Left ventricle myocardium superior (tissue), 1 donor: Measurements from ENCODE around the gene SEC24C. TPM values are rescaled to one million over a fixed set of nuclear protein-coding genes. Genes with fewer than 3 reads are reported as not detected.
"Not testable (repeated sequence)": the region's sequence is repeated elsewhere in the genome, so short reads cannot be mapped to it uniquely, and the experiment has no call there.

ENCODE experiments used
- ATAC-seq: fragments of 200-7000 bp; cut with Tn5 transposase; one replicate; pipeline ENCODE4 v1.9.1; 2020; ENCODE audit warnings: mild to moderate bottlenecking, moderate library complexity
- DNase-seq: peaks from one replicate; pipeline ENCODE4 v3.0.0-alpha.2; 2020
- intact Hi-C: fragments of 100-400 bp; cut with micrococcal nuclease; formaldehyde crosslinking; loops from one replicate; pipeline ENCODE4 v1.11.0; 2022
- total RNA-seq: library from RNA; stranded (reverse); fragmentation: NEBNext Ultra II Directional; extraction: Animal tissue kit (Norgen Biotek cat#: 25700); gene quantifications from one replicate; pipeline ENCODE4 v1.2.1, GENCODE V29; 2021
- donor health status: DM: no; HTN: yes; CAD: no; lungs with severe emphysema.

The SEC24C gene
- total RNA-seq, 1 donor from 2014 or later, result 50.5 TPM

DNA sequence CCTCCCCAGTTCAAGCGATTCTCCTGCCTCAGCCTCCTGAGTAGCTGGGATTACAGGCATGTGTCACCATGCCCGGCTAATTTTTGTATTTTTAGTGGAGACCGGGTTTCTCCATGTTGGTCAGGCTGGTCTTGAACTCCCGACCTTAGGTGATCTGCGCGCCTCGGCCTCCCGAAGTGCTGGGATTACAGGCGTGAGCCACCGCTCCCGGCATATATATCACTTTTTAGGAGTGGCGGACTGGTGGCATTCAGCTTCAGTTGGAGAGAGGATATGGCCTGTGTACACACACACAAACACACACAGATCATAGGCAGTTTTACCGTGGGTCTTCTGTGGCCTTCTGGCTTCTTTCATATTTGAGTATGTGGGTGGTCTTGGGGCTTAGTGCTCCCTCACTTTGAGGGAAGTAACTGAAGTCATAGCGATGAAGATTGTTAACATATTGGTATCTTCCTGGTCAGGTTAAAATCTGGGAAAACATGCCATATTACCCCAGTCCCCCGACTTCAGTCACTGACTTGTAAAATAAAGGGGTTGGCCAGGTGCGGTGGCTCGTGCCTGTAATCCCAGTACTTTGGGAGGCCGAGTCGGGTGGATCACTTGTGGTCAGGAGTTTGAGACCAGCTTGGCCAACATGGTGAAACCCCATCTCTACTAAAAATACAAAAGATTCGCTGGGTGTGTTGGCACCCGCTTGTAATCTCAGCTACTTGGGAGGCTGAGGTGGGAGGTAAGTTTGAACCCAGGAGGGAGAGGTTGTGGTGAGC lies 43.0 kb downstream of the SEC24C start:
- ATAC-seq, intact Hi-C loops, DNase-seq: not testable (repeated sequence)

DNA sequence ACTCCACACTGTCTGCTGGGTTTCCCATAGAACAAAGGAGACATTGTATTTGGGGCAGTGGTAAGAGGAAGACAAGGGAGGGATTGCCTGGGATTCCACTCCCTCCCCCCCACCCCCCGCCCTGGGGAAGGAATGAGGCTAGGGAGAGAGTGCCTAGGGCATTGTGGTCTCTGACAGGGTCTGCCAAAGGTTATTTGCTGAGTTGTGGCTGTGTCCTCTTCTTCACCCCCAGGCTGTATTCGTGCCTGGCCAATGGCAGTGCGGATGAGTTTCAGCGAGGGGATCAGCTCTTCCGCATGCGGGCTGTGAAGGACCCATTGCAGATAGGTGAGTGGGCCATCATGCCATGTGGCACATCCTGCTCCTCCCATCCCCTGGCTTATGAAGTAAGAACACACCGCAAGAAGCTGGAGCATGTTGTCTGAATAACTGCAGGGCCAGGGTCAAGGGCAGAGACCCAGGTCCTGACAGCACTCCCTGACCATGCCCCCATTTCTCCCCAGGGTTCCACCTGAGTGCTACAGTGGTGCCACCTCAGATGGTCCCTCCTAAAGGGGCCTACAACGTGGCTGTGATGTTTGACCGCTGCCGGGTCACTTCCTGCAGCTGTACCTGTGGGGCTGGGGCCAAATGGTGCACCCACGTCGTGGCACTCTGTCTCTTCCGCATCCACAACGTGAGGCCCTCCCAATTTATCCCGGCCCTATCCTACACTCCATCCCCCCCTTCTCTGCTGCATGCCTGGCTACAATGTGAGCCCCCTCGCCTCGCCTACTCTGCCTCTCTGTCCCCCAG lies 44.9 kb downstream of the SEC24C start:
- no peak for ATAC-seq
- DNase-seq, result no peak
- intact Hi-C loops, result no loop called here

DNA sequence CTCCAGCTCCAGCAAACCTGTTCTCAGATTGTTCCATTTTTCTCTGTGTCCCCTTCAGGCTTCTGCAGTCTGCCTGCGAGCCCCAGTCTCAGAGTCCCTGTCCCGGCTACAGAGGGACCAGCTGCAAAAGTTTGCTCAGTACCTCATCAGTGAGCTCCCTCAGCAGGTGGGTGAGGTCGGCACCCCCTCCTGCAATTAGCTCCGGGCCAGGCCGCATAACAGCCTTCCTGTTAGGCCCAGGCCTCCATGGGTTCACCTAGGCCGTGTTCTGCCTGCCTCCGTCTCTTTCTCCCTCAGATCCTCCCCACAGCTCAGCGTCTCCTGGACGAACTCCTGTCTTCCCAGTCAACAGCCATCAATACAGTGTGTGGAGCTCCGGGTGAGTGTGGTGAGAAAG lies 45.5 kb downstream of the SEC24C start:
- no peak for DNase-seq
- intact Hi-C loops, result no loop called here
- ATAC-seq, result no peak

DNA sequence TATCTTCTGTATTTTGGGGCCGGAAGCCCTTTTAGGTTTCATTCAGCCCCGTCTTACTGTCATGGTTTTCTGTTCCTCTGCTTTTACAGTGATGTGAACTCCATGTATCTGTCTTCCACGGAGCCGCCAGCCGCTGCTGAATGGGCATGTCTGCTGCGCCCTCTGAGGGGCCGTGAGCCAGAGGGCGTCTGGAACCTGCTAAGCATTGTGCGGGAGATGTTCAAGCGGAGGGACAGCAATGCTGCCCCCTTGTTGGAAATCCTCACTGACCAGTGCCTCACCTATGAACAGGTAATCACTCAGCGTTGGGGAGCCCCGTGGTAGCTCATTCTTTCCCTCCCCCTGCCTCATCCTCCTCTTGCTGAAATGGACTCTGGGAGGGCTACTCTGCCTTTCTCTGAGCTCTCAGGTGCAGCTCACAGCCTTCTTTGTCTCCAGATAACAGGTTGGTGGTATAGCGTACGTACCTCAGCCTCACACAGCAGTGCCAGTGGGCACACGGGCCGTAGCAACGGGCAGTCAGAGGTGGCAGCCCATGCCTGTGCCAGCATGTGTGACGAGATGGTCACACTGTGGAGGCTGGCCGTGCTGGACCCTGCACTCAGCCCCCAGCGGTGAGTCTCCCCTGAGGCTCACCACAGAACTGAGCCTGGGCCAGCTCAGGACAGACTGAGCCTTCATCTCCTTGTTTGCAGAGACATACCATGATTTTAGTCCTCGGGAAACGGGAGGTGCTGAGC lies 46.9 kb downstream of the SEC24C start:
- intact Hi-C loops, result no loop called here
- DNase-seq (no peak), ATAC-seq (no peak)

DNA sequence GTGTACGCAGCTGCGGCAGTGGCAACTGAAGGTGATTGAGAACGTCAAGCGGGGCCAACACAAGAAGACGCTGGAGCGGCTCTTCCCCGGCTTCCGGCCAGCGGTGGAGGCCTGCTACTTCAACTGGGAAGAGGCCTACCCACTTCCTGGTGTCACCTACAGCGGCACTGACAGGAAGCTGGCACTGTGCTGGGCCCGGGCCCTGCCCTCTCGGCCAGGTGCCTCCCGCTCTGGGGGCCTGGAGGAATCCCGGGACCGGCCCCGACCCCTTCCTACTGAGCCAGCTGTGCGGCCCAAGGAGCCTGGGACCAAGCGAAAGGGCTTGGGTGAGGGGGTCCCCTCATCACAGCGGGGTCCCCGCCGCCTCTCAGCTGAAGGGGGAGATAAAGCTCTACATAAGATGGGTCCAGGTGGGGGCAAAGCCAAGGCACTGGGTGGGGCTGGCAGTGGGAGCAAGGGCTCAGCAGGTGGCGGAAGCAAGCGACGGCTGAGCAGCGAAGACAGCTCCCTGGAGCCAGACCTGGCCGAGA lies 47.8 kb downstream of the SEC24C start:
- ATAC-seq, result no peak
- intact Hi-C loops, result no loop called here
- DNase-seq, result peak; percentile 22

DNA sequence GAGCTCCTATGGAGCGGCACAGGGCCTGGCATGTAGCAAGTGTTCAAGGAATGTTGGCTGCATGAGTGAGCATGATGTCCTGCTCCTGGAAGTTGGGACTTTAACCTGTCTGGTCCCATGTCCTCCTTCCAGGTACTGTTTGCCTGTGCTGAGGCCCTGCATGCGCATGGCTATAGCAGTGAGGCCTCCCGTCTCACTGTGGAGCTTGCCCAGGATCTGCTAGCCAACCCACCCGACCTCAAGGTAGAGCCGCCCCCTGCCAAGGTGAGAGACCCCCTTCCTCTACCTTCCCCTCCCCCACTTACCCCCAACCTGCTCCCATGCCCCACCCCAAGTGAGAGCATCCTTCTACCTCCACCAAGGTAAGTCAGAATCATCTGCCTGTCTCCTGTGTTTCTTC lies 49.3 kb downstream of the SEC24C start:
- DNase-seq (peak; percentile 7), ATAC-seq (no peak)
- intact Hi-C loops, result no loop called here

DNA sequence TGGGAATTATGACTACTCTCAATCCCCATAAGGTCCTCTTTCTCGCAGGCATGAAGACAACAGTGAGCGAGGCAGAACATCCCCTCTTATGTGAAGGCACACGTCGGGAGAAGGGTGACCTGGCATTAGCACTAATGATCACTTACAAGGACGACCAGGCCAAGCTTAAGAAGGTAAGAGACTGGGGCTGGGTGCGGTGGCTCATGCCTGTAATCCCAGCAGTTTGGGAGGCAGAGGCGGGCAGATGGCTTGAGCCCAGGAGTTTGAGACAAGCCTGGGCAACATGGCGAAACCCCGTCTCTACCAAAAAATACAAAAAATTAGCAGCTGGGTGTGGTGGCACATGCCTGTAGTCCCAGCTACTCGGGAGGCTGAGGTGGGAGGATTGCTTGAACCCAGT lies 51.3 kb downstream of the SEC24C start:
- DNase-seq, ATAC-seq, intact Hi-C loops: not testable (repeated sequence)

DNA sequence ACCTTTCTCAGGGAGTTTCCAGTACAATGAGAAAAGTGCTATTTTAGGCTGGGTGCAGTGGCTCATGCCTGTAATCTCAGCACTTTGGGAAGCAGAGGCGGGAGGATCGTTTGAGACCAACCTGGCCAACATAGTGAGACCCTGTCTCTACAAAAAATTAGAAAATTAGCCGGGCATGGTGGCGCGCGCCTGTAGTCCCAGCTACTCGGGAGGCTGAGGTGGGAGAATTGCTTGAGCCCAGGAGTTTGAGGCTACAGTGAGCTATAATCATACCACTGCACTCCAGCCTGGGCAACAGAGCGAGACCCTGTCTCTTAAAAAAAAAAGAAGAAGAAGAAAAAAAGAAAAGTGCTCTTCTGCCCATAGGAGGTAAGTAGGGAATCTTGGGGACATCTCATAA lies 51.9 kb downstream of the SEC24C start:
- intact Hi-C loops, ATAC-seq: not testable (repeated sequence)
- peak; percentile 5 for DNase-seq

DNA sequence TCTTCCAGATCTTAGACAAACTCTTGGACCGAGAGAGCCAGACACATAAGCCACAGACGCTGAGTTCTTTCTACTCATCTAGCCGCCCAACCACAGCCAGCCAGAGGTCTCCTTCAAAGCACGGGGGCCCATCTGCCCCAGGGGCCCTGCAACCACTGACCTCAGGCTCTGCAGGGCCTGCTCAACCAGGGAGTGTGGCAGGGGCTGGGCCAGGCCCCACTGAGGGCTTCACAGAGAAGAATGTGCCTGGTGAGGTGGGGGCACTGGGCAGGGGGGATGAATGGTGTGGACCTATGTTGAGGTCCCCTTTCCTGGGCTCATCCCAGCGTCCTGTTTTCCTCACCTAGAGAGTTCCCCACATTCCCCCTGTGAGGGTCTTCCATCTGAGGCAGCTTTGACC lies 52.6 kb downstream of the SEC24C start:
- peak; percentile 21 for DNase-seq
- ATAC-seq, result no peak
- intact Hi-C loops, result no loop called here

DNA sequence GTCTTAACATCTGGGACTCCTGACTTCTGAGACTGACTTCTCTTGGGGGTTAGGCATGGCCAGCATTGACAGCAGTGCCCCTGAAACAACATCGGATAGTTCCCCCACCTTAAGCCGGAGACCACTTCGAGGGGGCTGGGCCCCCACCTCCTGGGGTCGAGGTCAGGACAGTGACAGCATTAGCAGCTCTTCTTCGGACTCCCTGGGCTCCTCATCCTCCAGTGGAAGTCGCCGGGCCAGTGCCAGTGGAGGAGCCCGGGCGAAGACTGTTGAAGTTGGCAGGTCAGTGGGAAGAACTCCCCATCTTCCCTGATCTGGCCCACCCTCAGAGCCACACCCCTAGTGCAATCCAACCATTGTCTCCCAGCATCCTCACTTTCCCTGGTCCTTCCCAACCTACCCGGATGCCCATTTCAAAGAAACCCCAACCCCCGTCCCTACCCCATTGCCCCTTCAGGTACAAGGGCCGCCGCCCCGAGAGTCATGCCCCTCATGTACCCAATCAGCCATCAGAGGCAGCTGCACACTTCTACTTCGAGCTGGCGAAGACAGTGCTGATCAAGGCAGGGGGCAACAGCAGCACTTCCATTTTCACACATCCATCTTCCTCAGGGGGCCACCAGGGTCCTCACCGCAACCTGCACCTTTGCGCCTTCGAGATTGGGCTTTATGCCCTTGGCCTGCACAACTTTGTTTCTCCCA lies 53.3 kb downstream of the SEC24C start:
- intact Hi-C loops, result no loop called here
- ATAC-seq (no peak), DNase-seq (no peak)

DNA sequence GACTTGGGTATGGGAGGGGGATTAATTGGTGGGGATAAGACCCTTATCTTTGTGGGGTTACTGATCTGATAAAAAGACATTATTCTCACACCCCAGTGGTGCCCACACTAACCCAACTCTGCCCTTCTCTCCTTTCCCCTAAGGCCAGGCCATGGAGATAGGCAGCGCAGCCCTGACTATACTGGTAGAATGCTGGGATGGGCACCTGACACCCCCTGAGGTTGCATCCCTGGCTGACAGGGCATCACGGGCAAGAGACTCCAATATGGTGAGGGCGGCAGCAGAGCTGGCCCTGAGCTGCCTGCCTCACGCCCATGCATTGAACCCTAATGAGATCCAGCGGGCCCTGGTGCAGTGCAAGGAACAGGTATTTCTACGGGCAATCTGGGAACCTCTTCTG lies 53.9 kb downstream of the SEC24C start:
- intact Hi-C loops, result no loop called here
- no peak for ATAC-seq
- no peak for DNase-seq

DNA sequence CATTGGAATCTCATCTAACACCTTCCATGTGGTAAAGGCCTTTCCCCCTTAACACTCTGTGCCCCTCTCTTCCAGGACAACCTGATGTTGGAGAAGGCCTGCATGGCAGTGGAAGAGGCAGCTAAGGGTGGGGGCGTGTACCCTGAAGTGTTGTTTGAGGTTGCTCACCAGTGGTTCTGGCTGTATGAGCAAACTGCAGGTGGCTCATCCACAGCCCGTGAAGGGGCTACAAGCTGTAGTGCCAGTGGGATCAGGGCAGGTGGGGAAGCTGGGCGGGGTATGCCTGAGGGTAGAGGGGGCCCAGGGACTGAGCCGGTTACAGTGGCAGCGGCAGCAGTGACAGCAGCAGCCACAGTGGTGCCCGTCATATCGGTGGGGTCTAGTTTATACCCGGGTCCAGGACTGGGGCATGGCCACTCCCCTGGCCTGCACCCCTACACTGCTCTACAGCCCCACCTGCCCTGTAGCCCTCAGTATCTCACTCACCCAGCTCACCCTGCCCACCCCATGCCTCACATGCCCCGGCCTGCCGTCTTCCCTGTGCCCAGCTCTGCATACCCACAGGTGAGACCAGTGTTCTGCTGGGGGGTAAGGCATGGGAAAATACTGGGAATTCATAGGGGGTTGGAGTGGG lies 54.9 kb downstream of the SEC24C start:
- intact Hi-C loops, result no loop called here
- ATAC-seq (peak; percentile 18), DNase-seq (no peak)

DNA sequence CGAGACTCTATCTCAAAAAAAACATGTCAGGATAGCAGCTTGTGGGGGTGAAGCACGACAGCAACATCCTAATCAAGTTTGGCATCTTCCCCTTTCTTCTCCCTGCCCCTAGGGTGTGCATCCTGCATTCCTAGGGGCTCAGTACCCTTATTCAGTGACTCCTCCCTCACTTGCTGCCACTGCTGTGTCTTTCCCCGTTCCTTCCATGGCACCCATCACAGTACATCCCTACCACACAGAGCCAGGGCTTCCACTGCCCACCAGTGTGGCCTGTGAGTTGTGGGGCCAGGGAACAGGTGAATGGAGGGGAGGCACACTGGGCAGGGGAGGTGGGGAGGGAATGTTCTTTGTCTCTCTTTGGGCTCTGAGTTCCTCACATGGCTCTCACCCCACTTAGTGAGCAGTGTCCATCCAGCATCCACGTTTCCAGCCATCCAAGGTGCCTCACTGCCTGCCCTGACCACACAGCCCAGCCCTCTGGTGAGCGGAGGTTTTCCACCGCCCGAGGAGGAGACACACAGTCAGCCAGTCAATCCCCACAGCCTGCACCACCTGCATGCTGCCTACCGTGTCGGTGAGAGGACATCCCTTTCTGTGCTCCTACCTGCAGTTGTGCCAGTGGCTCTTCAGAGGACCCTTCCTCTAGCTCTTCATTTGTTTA lies 55.9 kb downstream of the SEC24C start:
- no peak for DNase-seq
- intact Hi-C loops, result no loop called here
- peak; percentile 2 for ATAC-seq

DNA sequence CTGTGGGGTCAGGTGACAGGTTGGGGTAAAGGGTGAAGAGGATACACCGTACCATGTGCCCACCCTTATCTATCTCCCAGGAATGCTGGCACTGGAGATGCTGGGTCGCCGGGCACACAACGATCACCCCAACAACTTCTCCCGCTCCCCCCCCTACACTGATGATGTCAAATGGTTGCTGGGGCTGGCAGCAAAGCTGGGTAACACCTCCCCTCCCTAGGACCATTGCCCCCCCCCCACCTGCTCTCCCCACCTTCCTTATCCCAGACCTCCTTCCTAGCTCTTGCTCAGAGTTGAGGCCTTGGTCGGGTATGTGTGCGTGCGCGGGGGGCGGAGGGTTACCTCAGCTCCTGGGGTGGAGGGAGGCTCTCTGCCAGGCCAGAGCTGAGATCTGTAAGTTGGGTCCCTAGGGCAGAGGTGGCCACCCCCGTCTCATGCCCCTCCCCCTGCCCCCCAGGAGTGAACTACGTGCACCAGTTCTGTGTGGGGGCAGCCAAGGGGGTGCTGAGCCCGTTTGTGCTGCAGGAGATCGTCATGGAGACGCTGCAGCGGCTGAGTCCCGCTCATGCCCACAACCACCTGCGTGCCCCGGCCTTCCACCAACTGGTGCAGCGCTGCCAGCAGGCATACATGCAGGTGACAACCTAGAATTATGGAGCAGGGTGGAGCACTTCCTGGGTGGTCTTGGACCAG lies 56.5 kb downstream of the SEC24C start:
- intact Hi-C loops, result no loop called here
- DNase-seq (no peak), ATAC-seq (peak; percentile 5)

DNA sequence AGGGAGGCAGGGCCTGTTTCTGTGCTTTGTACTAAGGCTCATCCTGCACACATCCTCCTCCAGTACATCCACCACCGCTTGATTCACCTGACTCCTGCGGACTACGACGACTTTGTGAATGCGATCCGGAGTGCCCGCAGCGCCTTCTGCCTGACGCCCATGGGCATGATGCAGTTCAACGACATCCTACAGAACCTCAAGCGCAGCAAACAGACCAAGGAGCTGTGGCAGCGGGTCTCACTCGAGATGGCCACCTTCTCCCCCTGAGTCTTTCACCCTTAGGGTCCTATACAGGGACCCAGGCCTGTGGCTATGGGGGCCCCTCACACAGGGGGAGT lies 57.0 kb downstream of the SEC24C start:
- intact Hi-C loops, result no loop called here
- DNase-seq, result no peak
- peak; percentile 3 for ATAC-seq

DNA sequence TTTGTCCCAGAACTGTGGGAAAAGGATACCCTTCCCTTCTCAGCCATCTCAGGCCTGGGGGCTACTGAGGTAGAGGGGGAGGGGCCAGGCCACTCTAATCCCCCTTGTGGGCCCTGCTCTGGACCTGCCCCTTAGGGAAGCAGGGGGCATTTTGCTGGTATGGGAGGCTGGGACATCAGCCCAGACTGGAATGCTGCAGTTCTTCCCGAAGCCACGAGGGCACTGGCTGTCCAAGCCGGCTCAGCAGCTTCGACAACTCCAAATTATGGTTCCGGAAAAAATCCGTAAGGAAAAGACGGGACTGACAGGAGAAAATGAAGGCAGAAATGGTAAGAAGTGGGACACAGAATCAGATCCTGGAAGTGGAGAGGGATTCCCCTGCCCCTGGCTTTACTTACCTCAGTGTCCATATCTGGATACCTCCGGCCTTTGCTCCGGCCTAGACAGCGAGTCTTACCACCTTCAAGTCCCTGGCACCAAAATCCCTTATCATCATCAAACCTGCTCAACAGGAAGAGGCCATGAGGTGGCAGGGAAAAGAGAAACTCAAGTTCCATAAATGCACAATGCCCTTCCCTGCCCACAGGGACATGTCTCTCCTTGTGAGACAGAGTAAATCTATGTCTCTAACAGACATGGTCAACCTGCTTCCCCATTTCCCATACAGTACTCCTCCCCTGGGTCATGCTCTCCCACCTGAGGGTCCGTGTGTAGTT lies 58.3 kb downstream of the SEC24C start:
- ATAC-seq (no peak), DNase-seq (no peak)
- intact Hi-C loops, result no loop called here

DNA sequence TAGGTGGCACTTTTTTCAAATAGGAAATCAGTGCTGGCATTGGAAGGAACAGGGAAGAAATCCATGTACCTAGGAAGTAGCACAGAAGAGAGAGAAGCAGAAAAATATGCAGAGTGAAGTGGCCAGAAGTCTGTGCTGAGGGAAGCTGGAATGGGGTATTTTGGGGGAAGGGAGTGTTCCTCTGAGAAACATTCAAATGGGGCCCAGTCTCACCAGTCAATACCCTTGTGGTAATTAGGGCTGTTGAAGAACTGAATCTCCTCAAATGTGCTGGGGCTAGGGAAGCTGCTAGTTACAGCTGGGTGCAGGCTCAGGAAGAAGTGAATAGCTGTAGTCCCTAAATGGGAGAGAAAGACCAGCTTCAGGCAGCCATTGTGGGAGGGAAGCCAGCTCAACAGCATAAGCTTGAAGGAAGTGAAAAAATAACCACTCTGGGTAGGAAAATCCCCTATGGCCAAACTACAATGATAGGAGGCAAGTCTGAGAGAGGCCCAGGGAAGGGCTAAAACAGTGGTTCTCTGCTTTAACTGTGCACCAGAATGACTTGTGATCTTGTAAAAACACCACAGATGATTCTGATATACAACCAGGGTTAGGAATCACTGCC lies 59.6 kb downstream of the SEC24C start:
- intact Hi-C loops, result no loop called here
- ATAC-seq (no peak), DNase-seq (no peak)
